CD14-positive monocyte (primary cell): ENCODE results near the gene SLC12A2. TPM values are rescaled to one million over a fixed set of nuclear protein-coding genes. Genes with fewer than 3 reads are reported as not detected.

Source experiments
- DNase-seq, 3 donors: peaks; one replicate each; pipeline ENCODE4 v3.0.0-alpha.2; 2011 to 2022
- H2AFZ ChIP-seq: 2 replicates; pipeline ENCODE4 v1.6.0; 2012; ENCODE audit warnings: mild to moderate bottlenecking, low read depth, low read length, inconsistent platforms; ENCODE audit not compliant: insufficient read depth, poor library complexity, severe bottlenecking
- H3K27ac ChIP-seq, 2 donors: 1 replicate in 1 of 2; 2 replicates in 1 of 2; pipeline ENCODE4 v1.5.1; 2012 to 2013; ENCODE audit warnings: low read length in 2 of 2, control low read depth in 1 of 2, inconsistent platforms in 1 of 2, low read depth in 1 of 2, mild to moderate bottlenecking in 1 of 2
- H3K27me3 ChIP-seq, 2 donors: one replicate each; pipeline versions ENCODE4 v1.6.0 to v1.6.1; 2011 to 2013; ENCODE audit warnings: low read length in 2 of 2; ENCODE audit not compliant: control insufficient read depth in 2 of 2, insufficient read depth in 2 of 2
- H3K36me3 ChIP-seq, 2 donors: replicated peaks in 1 of 2; 1 replicate in 1 of 2; 2 replicates in 1 of 2; pipeline versions ENCODE4 v1.5.1 to v1.6.1; 2012 to 2013; ENCODE audit warnings: low read length in 2 of 2, control low read depth in 1 of 2, inconsistent platforms in 1 of 2, mild to moderate bottlenecking in 1 of 2; ENCODE audit not compliant: insufficient read depth in 2 of 2, control insufficient read depth in 1 of 2
- H3K4me1 ChIP-seq, 2 donors: 1 replicate in 1 of 2; 2 replicates in 1 of 2; pipeline versions ENCODE4 v1.5.1 to v1.6.1; 2012 to 2013; ENCODE audit warnings: low read length in 2 of 2, control low read depth in 1 of 2, inconsistent platforms in 1 of 2, mild to moderate bottlenecking in 1 of 2, moderate library complexity in 1 of 2; ENCODE audit not compliant: insufficient read depth in 2 of 2, control insufficient read depth in 1 of 2
- H3K4me2 ChIP-seq: replicated peaks from 2 replicates; pipeline ENCODE3; 2012; ENCODE audit warnings: low read length, moderate library complexity, mild to moderate bottlenecking; ENCODE audit not compliant: poor library complexity, severe bottlenecking; ENCODE audit errors: extremely low read depth
- H3K4me3 ChIP-seq, 3 experiments: fragments of 200-600 bp in 1 of 3; sonication (generic) in 1 of 3; replicated peaks in 1 of 3; 1 replicate in 2 of 3; 2 replicates in 1 of 3; pipeline ENCODE4 v1.5.1; 2011 to 2013; ENCODE audit warnings: low read length in 3 of 3, mild to moderate bottlenecking in 3 of 3, control low read depth in 2 of 3, low read depth in 2 of 3, inconsistent platforms in 1 of 3, moderate library complexity in 1 of 3
- H3K79me2 ChIP-seq: 2 replicates; pipeline ENCODE4 v1.6.0; 2012; ENCODE audit warnings: mild to moderate bottlenecking, control low read depth, inconsistent platforms, low read length, moderate library complexity; ENCODE audit not compliant: insufficient read depth
- H3K9ac ChIP-seq: 2 replicates; pipeline ENCODE4 v1.6.0; 2017; ENCODE audit warnings: low read length, mild to moderate bottlenecking; ENCODE audit not compliant: insufficient read depth, poor library complexity, severe bottlenecking
- H3K9me3 ChIP-seq, 2 donors: replicated peaks in 1 of 2; 1 replicate in 1 of 2; 2 replicates in 1 of 2; pipeline versions ENCODE4 v1.5.1 to v1.6.1; 2012 to 2013; ENCODE audit warnings: low read length in 2 of 2, control low read depth in 1 of 2; ENCODE audit not compliant: control insufficient read depth in 1 of 2, insufficient read depth in 1 of 2
- H4K20me1 ChIP-seq: 2 replicates; pipeline ENCODE4 v1.6.0; 2012; ENCODE audit warnings: mild to moderate bottlenecking, low read length, control low read depth, moderate library complexity; ENCODE audit not compliant: insufficient read depth
- H3K27ac Mint-ChIP-seq, 7 donors: one replicate each; pipeline ENCODE4 v1.8.0; 2020; ENCODE audit warnings: mild to moderate bottlenecking in 7 of 7, mixed read lengths in 7 of 7, moderate library complexity in 6 of 7, inconsistent platforms in 2 of 7
- H3K27me3 Mint-ChIP-seq, 3 donors: one replicate each; pipeline ENCODE4 v1.8.0; 2021 to 2022; ENCODE audit warnings: low read depth in 3 of 3, mild to moderate bottlenecking in 3 of 3, mixed read lengths in 3 of 3, moderate library complexity in 3 of 3, inconsistent platforms in 1 of 3
- H3K36me3 Mint-ChIP-seq, 2 donors: one replicate each; pipeline ENCODE4 v1.8.0; 2020; ENCODE audit warnings: mixed read lengths in 2 of 2, inconsistent platforms in 1 of 2, mild to moderate bottlenecking in 1 of 2
- H3K4me1 Mint-ChIP-seq: one replicate; pipeline ENCODE4 v1.8.0; 2020; ENCODE audit warnings: mild to moderate bottlenecking, mixed read lengths
- H3K4me3 Mint-ChIP-seq, 2 donors: one replicate each; pipeline ENCODE4 v1.8.0; 2020; ENCODE audit warnings: mild to moderate bottlenecking in 2 of 2, mixed read lengths in 2 of 2, moderate library complexity in 1 of 2
- H3K9me3 Mint-ChIP-seq, 7 donors: one replicate each; pipeline ENCODE4 v1.8.0; 2020 to 2022; ENCODE audit warnings: mixed read lengths in 7 of 7, mild to moderate bottlenecking in 6 of 7, moderate library complexity in 6 of 7, inconsistent platforms in 2 of 7
- CTCF ChIP-seq: fragments of 200-600 bp; IDR thresholded peaks from one replicate; pipeline ENCODE4 v1.8.0; 2022; ENCODE audit warnings: antibody characterized with exemption, mild to moderate bottlenecking
- WGBS: methylation state at CpG from one replicate; pipeline ENCODE4 v1.1.5; 2013; ENCODE audit warnings: missing lambda C conversion rate; ENCODE audit not compliant: insufficient coverage; 5-methylcytosine and 5-hydroxymethylcytosine counted together
- intact Hi-C, 2 donors: fragments of 100-400 bp; cut with micrococcal nuclease; formaldehyde crosslinking; loops; one replicate each; pipeline versions ENCODE4 v1.15.0 to v1.15.1; 2023
- polyA plus RNA-seq, 3 donors: library from polyadenylated mRNA; depleted of rRNA in 1 of 3; unstranded in 2 of 3; stranded (reverse) in 1 of 3; fragments of 300-500 nt in 2 of 3; fragments of >200 nt in 1 of 3; fragmentation: Illumina TruSeq in 2 of 3; gene quantifications; 1 replicate in 2 of 3; 2 replicates in 1 of 3; pipeline ENCODE4 v1.2.3, GENCODE V29; 2012 to 2021

Gene SLC12A2
- polyA plus RNA-seq, 3 donors: 1.0 to 1.2 (median 1.0) TPM

- H3K36me3 ChIP-seq: no peaks in the 10 kb centered on the region
- intact Hi-C loops: no loop called here
- H3K9me3 ChIP-seq: no peaks in the 10 kb centered on the region
- no peak overlapping the region for H3K27ac ChIP-seq
- no CpG with 5 or more reads among the region's 1 CpG for WGBS
- H3K9ac ChIP-seq: no peak overlapping the region
- H3K36me3 Mint-ChIP-seq: peaks cover 12 to 14% of the 10 kb centered on the region in 2 donors
- H3K27me3 ChIP-seq: no peaks in the 10 kb centered on the region
- no peaks in the 10 kb centered on the region for H3K4me1 Mint-ChIP-seq
- H3K4me3 Mint-ChIP-seq: no peak overlapping the region
- peaks cover 0 to 5% (median 4%) of the 10 kb centered on the region in 7 donors for H3K9me3 Mint-ChIP-seq
- H3K79me2 ChIP-seq: no peaks in the 10 kb centered on the region
- no peak overlapping the region for H3K4me2 ChIP-seq
- H3K27me3 Mint-ChIP-seq: no peaks in the 10 kb centered on the region
- H3K27ac Mint-ChIP-seq: no peak overlapping the region
- no peaks in the 10 kb centered on the region for H4K20me1 ChIP-seq
- H2AFZ ChIP-seq: no peak overlapping the region
- DNase-seq: no peak
- no peak for TF ChIP-seq CTCF
- no peak overlapping the region for H3K4me3 ChIP-seq
- no peaks in the 10 kb centered on the region for H3K4me1 ChIP-seq
Observed at GRCh38 chr5:128132499-128132898, 48.9 kb downstream of the SLC12A2 start.

- no peak overlapping the region for H3K27ac Mint-ChIP-seq
- H3K9ac ChIP-seq: no peak overlapping the region
- no peaks in the 10 kb centered on the region for H3K4me1 Mint-ChIP-seq
- H2AFZ ChIP-seq: no peak overlapping the region
- no peak overlapping the region for H3K27ac ChIP-seq
- H3K4me3 Mint-ChIP-seq: no peak overlapping the region
- intact Hi-C loops: no loop called here
- H3K27me3 ChIP-seq: no peaks in the 10 kb centered on the region
- DNase-seq: no peak
- no peak for TF ChIP-seq CTCF
- H3K36me3 ChIP-seq: no peaks in the 10 kb centered on the region
- peaks cover 0 to 5% (median 4%) of the 10 kb centered on the region in 7 donors for H3K9me3 Mint-ChIP-seq
- H3K4me3 ChIP-seq: no peak overlapping the region
- no peaks in the 10 kb centered on the region for H3K27me3 Mint-ChIP-seq
- no peak overlapping the region for H3K4me2 ChIP-seq
- no peaks in the 10 kb centered on the region for H3K79me2 ChIP-seq
- peaks cover 14 to 17% of the 10 kb centered on the region in 2 donors for H3K36me3 Mint-ChIP-seq
- no peaks in the 10 kb centered on the region for H3K9me3 ChIP-seq
- H4K20me1 ChIP-seq: no peaks in the 10 kb centered on the region
- H3K4me1 ChIP-seq: no peaks in the 10 kb centered on the region
Observed at GRCh38 chr5:128135286-128135685, 51.7 kb downstream of the SLC12A2 start.
